Activated T-cell treated with anti-CD3 and anti-CD28 coated beads, Interleukin-2, amount 50 U/mL, for 72 hours (primary cell): Measurements from ENCODE around the gene ERGIC2. TPM values are rescaled to one million over a fixed set of nuclear protein-coding genes. Genes with fewer than 3 reads are reported as not detected.

Experiments
- ATAC-seq, 2 donors: fragments of 150-1000 bp; cut with Tn5 transposase; replicated peaks in 1 of 2; 2 replicates each; pipeline ENCODE4 v1.10.0; 2021; ENCODE audit warnings: moderate library complexity in 2 of 2, mild to moderate bottlenecking in 1 of 2
- DNase-seq, 2 donors: peaks; one replicate each; pipeline ENCODE4 v3.0.0; 2021 to 2022; ENCODE audit warnings: mixed read lengths in 1 of 2
- H3K27ac Mint-ChIP-seq: one replicate; pipeline ENCODE4 v1.8.0; 2022; ENCODE audit warnings: mild to moderate bottlenecking, moderate library complexity, mixed read lengths
- H3K27me3 Mint-ChIP-seq: one replicate; pipeline ENCODE4 v1.8.0; 2022; ENCODE audit warnings: low read depth, mixed read lengths
- H3K36me3 Mint-ChIP-seq, 2 donors: one replicate each; pipeline ENCODE4 v1.8.0; 2022; ENCODE audit warnings: mixed read lengths in 2 of 2, mild to moderate bottlenecking in 1 of 2; ENCODE audit not compliant: insufficient read depth in 2 of 2
- H3K4me1 Mint-ChIP-seq: one replicate; pipeline ENCODE4 v1.8.0; 2022; ENCODE audit warnings: low read depth, mixed read lengths
- H3K4me3 Mint-ChIP-seq, 2 donors: one replicate each; pipeline ENCODE4 v1.8.0; 2022; ENCODE audit warnings: mild to moderate bottlenecking in 2 of 2, mixed read lengths in 2 of 2, moderate library complexity in 2 of 2
- H3K9me3 Mint-ChIP-seq, 2 donors: one replicate each; pipeline ENCODE4 v1.8.0; 2022; ENCODE audit warnings: mixed read lengths in 2 of 2
- total RNA-seq, 2 donors: library from RNA; stranded (reverse); gene quantifications; one replicate each; pipeline ENCODE4 v1.2.3, GENCODE V29; 2022

ERGIC2 gene
- 10 to 100 TPM; 73.1 to 79.1 TPM for total RNA-seq

- ATAC-seq (peak; percentile 94), DNase-seq (peak; percentile 89 to 90)
- Mint-ChIP-seq H3K27me3 (no peaks in the 10 kb centered on the region), H3K4me3 (peak within 1 kb of the TSS; percentile 95 to 99), H3K9me3 (peaks cover 0 to 1% of the 10 kb centered on the region in 2 donors), H3K4me1 (peaks cover 44% of the 10 kb centered on the region), H3K27ac (peak within 1 kb of the TSS; percentile 96), H3K36me3 (peaks cover 1 to 20% of the 10 kb centered on the region in 2 donors)
Observed at GRCh38 chr12:29380536-29381523, at the start of gene ERGIC2. Gene ERGIC2 (minus strand): TSS chr12:29381172. CDS start chr12:29371633, 9,539 bp downstream.

- ATAC-seq (no peak), DNase-seq (no peak)
- Mint-ChIP-seq H3K27ac (no peak overlapping the region), H3K27me3 (peaks cover 12% of the 10 kb centered on the region), H3K36me3 (no peaks in the 10 kb centered on the region), H3K4me3 (no peak overlapping the region), H3K9me3 (no peaks in the 10 kb centered on the region), H3K4me1 (peaks cover 16% of the 10 kb centered on the region)
Observed at GRCh38 chr12:29430716-29431044, 49.7 kb upstream of the ERGIC2 start.

- Mint-ChIP-seq H3K27me3 (peaks cover 12% of the 10 kb centered on the region), H3K4me3 (no peak overlapping the region), H3K36me3 (no peaks in the 10 kb centered on the region), H3K9me3 (no peaks in the 10 kb centered on the region), H3K27ac (no peak overlapping the region), H3K4me1 (peaks cover 16% of the 10 kb centered on the region)
- DNase-seq (no peak), ATAC-seq (no peak)
Observed at GRCh38 chr12:29429999-29430715, 49.2 kb upstream of the ERGIC2 start.

GRCh38 chr12:29428633-29429032 is 47.7 kb upstream of the ERGIC2 start:
- peak; percentile 7 to 24 for DNase-seq
- peak; percentile 92 to 95 for ATAC-seq
- Mint-ChIP-seq H3K4me1 (peaks cover 16% of the 10 kb centered on the region), H3K4me3 (peak overlapping the region; percentile 28 to 61), H3K9me3 (peaks cover 0 to under 1% of the 10 kb centered on the region in 2 donors), H3K27me3 (peaks cover 14% of the 10 kb centered on the region), H3K36me3 (no peaks in the 10 kb centered on the region), H3K27ac (peak overlapping the region; percentile 61)

GRCh38 chr12:29427964-29428363 is 47.0 kb upstream of the ERGIC2 start:
- Mint-ChIP-seq H3K4me3 (peak overlapping the region; percentile 28 to 61), H3K4me1 (peaks cover 16% of the 10 kb centered on the region), H3K27me3 (peaks cover 21% of the 10 kb centered on the region), H3K36me3 (no peaks in the 10 kb centered on the region), H3K9me3 (peaks cover 0 to 3% of the 10 kb centered on the region in 2 donors), H3K27ac (peak overlapping the region; percentile 61)
- DNase-seq, result peak in 1 of 2 donors; percentile 5
- ATAC-seq, result peak; percentile 65

GRCh38 chr12:29426498-29426897 is 45.5 kb upstream of the ERGIC2 start:
- H3K9me3 Mint-ChIP-seq, result peaks cover 0 to 3% of the 10 kb centered on the region in 2 donors
- no peak for ATAC-seq
- H3K27me3 Mint-ChIP-seq, result peaks cover 11% of the 10 kb centered on the region
- no peaks in the 10 kb centered on the region for H3K36me3 Mint-ChIP-seq
- H3K4me3 Mint-ChIP-seq, result no peak overlapping the region
- no peak for DNase-seq
- H3K27ac Mint-ChIP-seq, result no peak overlapping the region
- H3K4me1 Mint-ChIP-seq, result peaks cover 16% of the 10 kb centered on the region

- ATAC-seq (no peak), DNase-seq (no peak)
- Mint-ChIP-seq H3K4me3 (no peak overlapping the region), H3K27ac (no peak overlapping the region), H3K9me3 (peaks cover 0 to 3% of the 10 kb centered on the region in 2 donors), H3K27me3 (peaks cover 11% of the 10 kb centered on the region), H3K4me1 (peaks cover 16% of the 10 kb centered on the region), H3K36me3 (no peaks in the 10 kb centered on the region)
Observed at GRCh38 chr12:29425722-29426121, 44.8 kb upstream of the ERGIC2 start.

- DNase-seq, result no peak
- Mint-ChIP-seq H3K27me3 (peaks cover 25% of the 10 kb centered on the region), H3K36me3 (peaks cover 0 to 4% of the 10 kb centered on the region in 2 donors), H3K4me3 (no peak overlapping the region), H3K4me1 (no peaks in the 10 kb centered on the region), H3K9me3 (no peaks in the 10 kb centered on the region), H3K27ac (no peak overlapping the region)
- no peak for ATAC-seq
Observed at GRCh38 chr12:29416748-29417147, 35.8 kb upstream of the ERGIC2 start.

GRCh38 chr12:29415111-29415510 is 34.1 kb upstream of the ERGIC2 start:
- H3K27ac Mint-ChIP-seq, result no peak overlapping the region
- H3K27me3 Mint-ChIP-seq, result peaks cover 24% of the 10 kb centered on the region
- H3K4me3 Mint-ChIP-seq, result no peak overlapping the region
- ATAC-seq (no peak), DNase-seq (no peak)
- no peaks in the 10 kb centered on the region for H3K9me3 Mint-ChIP-seq
- H3K4me1 Mint-ChIP-seq, result no peaks in the 10 kb centered on the region
- peaks cover 0 to 4% of the 10 kb centered on the region in 2 donors for H3K36me3 Mint-ChIP-seq

GRCh38 chr12:29414368-29414767 is 33.4 kb upstream of the ERGIC2 start:
- Mint-ChIP-seq H3K36me3 (peaks cover 0 to 4% of the 10 kb centered on the region in 2 donors), H3K27me3 (peaks cover 18% of the 10 kb centered on the region), H3K4me3 (no peak overlapping the region), H3K4me1 (no peaks in the 10 kb centered on the region), H3K27ac (no peak overlapping the region), H3K9me3 (no peaks in the 10 kb centered on the region)
- no peak for ATAC-seq
- no peak for DNase-seq

- H3K9me3 Mint-ChIP-seq, result peaks cover 0 to 2% of the 10 kb centered on the region in 2 donors
- no peaks in the 10 kb centered on the region for H3K36me3 Mint-ChIP-seq
- no peak for ATAC-seq
- no peak for DNase-seq
- H3K27ac Mint-ChIP-seq, result no peak overlapping the region
- H3K4me1 Mint-ChIP-seq, result no peaks in the 10 kb centered on the region
- H3K4me3 Mint-ChIP-seq, result no peak overlapping the region
- H3K27me3 Mint-ChIP-seq, result peaks cover 25% of the 10 kb centered on the region
Observed at GRCh38 chr12:29405561-29405960, 24.6 kb upstream of the ERGIC2 start.

GRCh38 chr12:29403991-29404390 is 23.0 kb upstream of the ERGIC2 start:
- ATAC-seq, result no peak
- Mint-ChIP-seq H3K4me3 (no peak overlapping the region), H3K36me3 (no peaks in the 10 kb centered on the region)

GRCh38 chr12:29402437-29402836 is 21.5 kb upstream of the ERGIC2 start:
- Mint-ChIP-seq H3K27me3 (peaks cover 25% of the 10 kb centered on the region), H3K4me1 (no peaks in the 10 kb centered on the region), H3K36me3 (no peaks in the 10 kb centered on the region), H3K27ac (no peak overlapping the region), H3K4me3 (no peak overlapping the region), H3K9me3 (no peaks in the 10 kb centered on the region)
- DNase-seq, result no peak
- ATAC-seq, result no peak

More at GRCh38 chr12:29403991-29404390, 23.0 kb upstream of the ERGIC2 start:
- Mint-ChIP-seq H3K9me3 (no peaks in the 10 kb centered on the region), H3K27ac (no peak overlapping the region), H3K4me1 (no peaks in the 10 kb centered on the region), H3K27me3 (peaks cover 25% of the 10 kb centered on the region)
- DNase-seq, result no peak
